ENCODE measurements around the gene CHID1.

CHID1 gene

GRCh38 chr11:910589-911030, at the start of gene CHID1:
Gene CHID1, minus strand, starts transcription at chr11:910810. Its CDS starts 5,994 bp downstream, at chr11:904816.
- Histone ChIP-seq H3K9ac (ENCODE audit: low read depth in 1 of 2, low read length in 2 of 2) (peak within 1 kb of the TSS; percentile 70 to 80), H3K27me3 (ENCODE audit: control insufficient read depth in 1 of 2, insufficient read depth in 2 of 2, low read length in 2 of 2) (no peaks in the 10 kb centered on the region), H3K4me1 (ENCODE audit: control insufficient read depth in 1 of 2, insufficient read depth in 2 of 2, low read length in 2 of 2) (peaks cover 0 to 18% of the 10 kb centered on the region in 2 donors), H3K9me3 (ENCODE audit: control insufficient read depth in 1 of 2, low read length in 2 of 2) (no peaks in the 10 kb centered on the region), H3K4me3 (ENCODE audit: low read depth in 1 of 2, low read length in 2 of 2) (peak within 1 kb of the TSS; percentile 78 to 85), H3K27ac (ENCODE audit: low read depth, low read length) (peak within 1 kb of the TSS; percentile 75), H3K36me3 (ENCODE audit: control insufficient read depth in 1 of 2, insufficient read depth in 2 of 2, low read length in 2 of 2) (peaks cover 0 to 7% of the 10 kb centered on the region in 2 donors)

DNA sequence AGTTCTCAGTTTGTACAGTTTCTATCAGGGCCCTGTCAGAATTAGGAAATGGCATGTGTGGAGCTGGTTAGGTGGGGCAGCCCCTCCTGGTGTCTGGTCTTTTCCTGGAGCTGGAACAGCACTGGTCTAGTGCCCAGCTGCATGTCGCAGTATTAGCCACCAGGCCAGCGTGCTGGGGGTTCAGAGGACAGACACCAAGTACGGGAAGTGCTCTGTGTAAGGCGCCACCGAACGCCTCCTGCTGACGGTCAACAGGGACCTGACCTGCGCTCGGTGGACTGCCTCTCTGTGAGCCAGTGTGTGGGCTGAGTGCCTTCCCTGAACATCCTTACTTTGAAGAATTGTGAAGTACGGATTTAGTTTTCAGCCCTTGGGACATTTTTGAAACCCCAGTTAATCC, 49.0 kb upstream of the CHID1 start:
- no peaks in the 10 kb centered on the region for H3K9me3 ChIP-seq (ENCODE audit: control insufficient read depth in 1 of 2, low read length in 2 of 2)
- no peaks in the 10 kb centered on the region for H3K27me3 ChIP-seq (ENCODE audit: control insufficient read depth in 1 of 2, insufficient read depth in 2 of 2, low read length in 2 of 2)
- no peak overlapping the region for H3K4me3 ChIP-seq (ENCODE audit: low read depth in 1 of 2, low read length in 2 of 2)
- peaks cover 14% of the 10 kb centered on the region in 2 donors for H3K4me1 ChIP-seq (ENCODE audit: control insufficient read depth in 1 of 2, insufficient read depth in 2 of 2, low read length in 2 of 2)
- no peak overlapping the region for H3K27ac ChIP-seq (ENCODE audit: low read depth, low read length)
- H3K9ac ChIP-seq (ENCODE audit: low read depth in 1 of 2, low read length in 2 of 2), result no peak overlapping the region
- peaks cover 10 to 39% of the 10 kb centered on the region in 2 donors for H3K36me3 ChIP-seq (ENCODE audit: control insufficient read depth in 1 of 2, insufficient read depth in 2 of 2, low read length in 2 of 2)

- Histone ChIP-seq H3K4me3 (ENCODE audit: low read depth in 1 of 2, low read length in 2 of 2) (no peak overlapping the region), H3K27me3 (ENCODE audit: control insufficient read depth in 1 of 2, insufficient read depth in 2 of 2, low read length in 2 of 2) (no peaks in the 10 kb centered on the region), H3K27ac (ENCODE audit: low read depth, low read length) (no peak overlapping the region), H3K4me1 (ENCODE audit: control insufficient read depth in 1 of 2, insufficient read depth in 2 of 2, low read length in 2 of 2) (peaks cover 16 to 20% of the 10 kb centered on the region in 2 donors), H3K9me3 (ENCODE audit: control insufficient read depth in 1 of 2, low read length in 2 of 2) (no peaks in the 10 kb centered on the region), H3K9ac (ENCODE audit: low read depth in 1 of 2, low read length in 2 of 2) (no peak overlapping the region), H3K36me3 (ENCODE audit: control insufficient read depth in 1 of 2, insufficient read depth in 2 of 2, low read length in 2 of 2) (peaks cover 10 to 33% of the 10 kb centered on the region in 2 donors)
Measured at GRCh38 chr11:959027-959426, 48.4 kb upstream of the CHID1 start.

- H3K9me3 ChIP-seq (ENCODE audit: control insufficient read depth in 1 of 2, low read length in 2 of 2), result no peaks in the 10 kb centered on the region
- peaks cover 7 to 23% of the 10 kb centered on the region in 2 donors for H3K36me3 ChIP-seq (ENCODE audit: control insufficient read depth in 1 of 2, insufficient read depth in 2 of 2, low read length in 2 of 2)
- no peak overlapping the region for H3K9ac ChIP-seq (ENCODE audit: low read depth in 1 of 2, low read length in 2 of 2)
Measured at GRCh38 chr11:958101-958500, 47.5 kb upstream of the CHID1 start.

DNA sequence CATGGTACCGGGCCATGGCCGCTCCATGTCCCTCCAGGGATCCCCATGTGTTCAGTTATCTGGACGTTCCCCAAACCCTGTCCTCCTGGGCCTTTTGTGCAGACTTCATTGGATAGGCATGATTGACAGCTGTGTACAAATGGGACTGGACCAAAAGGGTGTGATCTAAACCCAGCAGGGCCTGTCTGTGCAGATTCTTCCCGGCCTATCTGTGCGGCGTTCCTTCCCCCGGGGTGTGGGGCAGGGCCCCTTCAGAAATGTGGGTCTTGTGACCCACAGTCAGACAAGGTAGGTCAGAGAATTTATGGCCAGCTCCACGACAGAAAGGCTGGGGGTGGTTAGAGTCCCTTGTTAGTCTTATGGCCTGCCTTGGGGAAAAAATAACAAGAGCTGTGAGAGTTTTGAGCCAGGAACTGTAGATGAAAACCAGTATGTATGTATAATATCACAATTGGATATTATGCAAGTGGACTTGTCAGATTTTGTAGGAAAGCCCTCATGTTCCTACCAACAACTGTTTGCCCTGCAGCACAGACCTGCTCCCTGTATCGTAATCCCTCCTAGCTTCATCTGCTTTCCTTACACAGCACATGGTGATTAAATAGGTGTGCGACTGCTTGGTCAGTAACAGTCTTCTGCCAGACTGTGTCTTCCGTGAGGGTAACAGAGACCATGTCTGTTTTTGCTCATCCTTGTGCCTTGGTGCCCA, 46.8 kb upstream of the CHID1 start:
- no peak overlapping the region for H3K4me3 ChIP-seq (ENCODE audit: low read depth in 1 of 2, low read length in 2 of 2)
- H3K4me1 ChIP-seq (ENCODE audit: control insufficient read depth in 1 of 2, insufficient read depth in 2 of 2, low read length in 2 of 2), result peaks cover 29 to 30% of the 10 kb centered on the region in 2 donors
- H3K27me3 ChIP-seq (ENCODE audit: control insufficient read depth in 1 of 2, insufficient read depth in 2 of 2, low read length in 2 of 2), result no peaks in the 10 kb centered on the region
- H3K36me3 ChIP-seq (ENCODE audit: control insufficient read depth in 1 of 2, insufficient read depth in 2 of 2, low read length in 2 of 2), result peaks cover 7 to 19% of the 10 kb centered on the region in 2 donors
- H3K9ac ChIP-seq (ENCODE audit: low read depth in 1 of 2, low read length in 2 of 2), result no peak overlapping the region
- no peak overlapping the region for H3K27ac ChIP-seq (ENCODE audit: low read depth, low read length)
- no peaks in the 10 kb centered on the region for H3K9me3 ChIP-seq (ENCODE audit: control insufficient read depth in 1 of 2, low read length in 2 of 2)

More at GRCh38 chr11:958101-958500, 47.5 kb upstream of the CHID1 start:
- H3K4me1 ChIP-seq (ENCODE audit: control insufficient read depth in 1 of 2, insufficient read depth in 2 of 2, low read length in 2 of 2), result peaks cover 23 to 26% of the 10 kb centered on the region in 2 donors
- H3K27me3 ChIP-seq (ENCODE audit: control insufficient read depth in 1 of 2, insufficient read depth in 2 of 2, low read length in 2 of 2), result no peaks in the 10 kb centered on the region
- no peak overlapping the region for H3K27ac ChIP-seq (ENCODE audit: low read depth, low read length)
- no peak overlapping the region for H3K4me3 ChIP-seq (ENCODE audit: low read depth in 1 of 2, low read length in 2 of 2)

DNA sequence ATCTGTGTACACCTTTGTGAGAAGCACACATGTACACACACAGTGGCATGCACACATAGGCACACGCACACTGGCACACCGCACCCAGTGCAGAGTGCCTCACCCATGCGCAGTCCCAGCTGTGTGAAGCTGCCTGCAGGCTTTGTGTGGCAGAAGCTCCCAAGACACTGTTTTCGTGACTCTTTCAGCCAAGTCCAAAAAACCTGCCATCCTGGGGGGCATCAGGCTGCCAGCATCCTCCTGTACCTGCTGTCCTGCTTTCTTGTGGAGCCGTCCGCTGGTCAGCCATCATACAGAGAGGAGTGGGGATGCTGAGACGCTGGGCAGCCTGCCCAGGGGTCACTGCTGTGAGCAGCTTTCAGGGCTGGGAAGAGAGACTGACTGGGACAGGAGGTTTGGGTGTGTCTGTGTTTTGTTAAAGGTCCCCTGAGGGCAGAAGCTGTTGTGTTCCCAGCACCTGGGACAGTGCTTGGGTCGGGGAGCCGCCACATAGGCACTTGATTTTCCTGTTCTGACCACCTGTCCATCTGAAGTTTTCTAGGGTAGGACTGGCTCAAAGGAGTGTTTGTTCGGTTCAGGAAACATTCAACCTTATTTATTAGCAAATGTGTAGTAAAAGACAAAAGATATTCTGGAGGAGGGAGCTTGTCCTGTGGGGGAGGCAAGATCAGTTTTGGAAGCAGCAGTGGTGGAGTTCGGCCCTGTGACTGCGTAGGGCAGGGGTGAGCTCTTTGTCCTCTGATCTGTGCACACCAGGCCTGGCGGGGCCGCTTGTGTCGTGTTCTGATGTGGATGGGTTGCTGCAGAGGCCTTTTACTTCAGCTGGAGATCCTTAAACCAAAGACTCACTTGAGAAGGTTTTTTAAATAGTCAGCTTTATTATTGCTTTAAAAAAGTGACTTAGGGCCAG, 44.8 kb upstream of the CHID1 start:
- Histone ChIP-seq H3K9me3 (ENCODE audit: control insufficient read depth in 1 of 2, low read length in 2 of 2) (no peaks in the 10 kb centered on the region), H3K27me3 (ENCODE audit: control insufficient read depth in 1 of 2, insufficient read depth in 2 of 2, low read length in 2 of 2) (no peaks in the 10 kb centered on the region), H3K4me1 (ENCODE audit: control insufficient read depth in 1 of 2, insufficient read depth in 2 of 2, low read length in 2 of 2) (peaks cover 35 to 38% of the 10 kb centered on the region in 2 donors), H3K27ac (ENCODE audit: low read depth, low read length) (peak overlapping the region; percentile 6), H3K9ac (ENCODE audit: low read depth in 1 of 2, low read length in 2 of 2) (no peak overlapping the region), H3K36me3 (ENCODE audit: control insufficient read depth in 1 of 2, insufficient read depth in 2 of 2, low read length in 2 of 2) (peaks cover 7 to 16% of the 10 kb centered on the region in 2 donors), H3K4me3 (ENCODE audit: low read depth in 1 of 2, low read length in 2 of 2) (no peak overlapping the region)

DNA sequence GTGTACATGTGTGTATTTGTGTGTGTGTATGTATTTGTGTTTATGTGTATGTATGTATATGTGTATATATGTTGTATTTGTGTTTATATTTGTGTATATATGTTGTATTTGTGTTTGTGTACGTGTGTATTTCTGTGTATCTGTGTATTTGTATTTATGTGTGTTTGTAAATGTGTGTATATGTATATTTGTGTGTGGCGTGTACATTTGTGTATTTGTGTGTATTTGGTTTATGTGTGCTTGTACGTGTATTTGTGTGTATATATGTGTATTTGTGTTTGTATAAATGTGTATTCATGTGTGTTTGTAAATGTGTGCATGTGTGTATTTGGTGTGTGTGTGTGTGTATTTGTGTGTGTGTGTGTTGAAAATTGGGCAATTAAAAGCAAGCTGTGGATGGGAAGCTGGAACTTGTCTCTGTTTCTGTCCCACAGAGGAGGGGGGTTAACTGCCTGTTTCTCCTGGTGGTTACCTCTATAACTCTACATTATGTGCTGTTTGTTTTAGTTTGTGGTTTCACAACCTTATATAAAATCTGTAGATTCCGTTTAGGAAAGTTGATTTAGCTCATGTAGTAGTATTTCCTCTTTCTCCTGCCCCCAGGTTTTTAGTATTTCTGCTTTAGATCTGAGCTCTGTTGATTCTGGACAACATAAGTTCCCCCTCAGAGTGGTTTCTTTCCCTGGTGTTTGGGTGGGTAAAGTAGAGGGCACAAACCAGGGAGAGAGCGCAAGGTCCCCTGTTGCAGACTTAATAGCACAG, 44.0 kb upstream of the CHID1 start:
- Histone ChIP-seq H3K9ac (ENCODE audit: low read depth in 1 of 2, low read length in 2 of 2) (no peak overlapping the region), H3K36me3 (ENCODE audit: control insufficient read depth in 1 of 2, insufficient read depth in 2 of 2, low read length in 2 of 2) (peaks cover 5 to 9% of the 10 kb centered on the region in 2 donors), H3K9me3 (ENCODE audit: control insufficient read depth in 1 of 2, low read length in 2 of 2) (peaks cover 0 to 5% of the 10 kb centered on the region in 2 donors), H3K27me3 (ENCODE audit: control insufficient read depth in 1 of 2, insufficient read depth in 2 of 2, low read length in 2 of 2) (no peaks in the 10 kb centered on the region), H3K27ac (ENCODE audit: low read depth, low read length) (no peak overlapping the region), H3K4me3 (ENCODE audit: low read depth in 1 of 2, low read length in 2 of 2) (no peak overlapping the region), H3K4me1 (ENCODE audit: control insufficient read depth in 1 of 2, insufficient read depth in 2 of 2, low read length in 2 of 2) (peaks cover 35 to 38% of the 10 kb centered on the region in 2 donors)

DNA sequence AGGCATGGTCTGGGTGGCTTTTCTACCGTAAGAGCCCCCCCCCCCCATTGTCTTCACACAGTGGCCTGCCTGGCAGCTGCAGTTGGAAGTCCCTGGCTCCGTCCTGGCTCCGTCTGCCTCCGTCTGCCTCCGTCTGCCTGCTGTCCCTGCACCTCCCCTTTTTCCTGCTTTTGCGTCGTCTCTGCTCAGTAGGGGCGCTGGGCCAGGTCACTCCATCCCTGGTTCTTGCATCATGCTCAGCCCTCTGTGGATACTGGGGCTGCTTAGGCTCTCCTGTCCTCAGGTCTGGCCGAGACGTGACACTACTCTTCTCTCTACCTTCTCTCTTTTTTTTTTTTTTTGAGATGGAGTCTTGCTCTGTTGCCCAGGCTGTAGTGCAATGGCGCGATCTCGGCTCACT, 42.9 kb upstream of the CHID1 start:
- Histone ChIP-seq H3K4me3 (ENCODE audit: low read depth in 1 of 2, low read length in 2 of 2) (no peak overlapping the region), H3K36me3 (ENCODE audit: control insufficient read depth in 1 of 2, insufficient read depth in 2 of 2, low read length in 2 of 2) (peaks cover 3 to 7% of the 10 kb centered on the region in 2 donors), H3K4me1 (ENCODE audit: control insufficient read depth in 1 of 2, insufficient read depth in 2 of 2, low read length in 2 of 2) (peaks cover 35 to 38% of the 10 kb centered on the region in 2 donors), H3K9ac (ENCODE audit: low read depth in 1 of 2, low read length in 2 of 2) (no peak overlapping the region), H3K27me3 (ENCODE audit: control insufficient read depth in 1 of 2, insufficient read depth in 2 of 2, low read length in 2 of 2) (no peaks in the 10 kb centered on the region), H3K27ac (ENCODE audit: low read depth, low read length) (no peak overlapping the region), H3K9me3 (ENCODE audit: control insufficient read depth in 1 of 2, low read length in 2 of 2) (peaks cover 0 to 5% of the 10 kb centered on the region in 2 donors)

DNA sequence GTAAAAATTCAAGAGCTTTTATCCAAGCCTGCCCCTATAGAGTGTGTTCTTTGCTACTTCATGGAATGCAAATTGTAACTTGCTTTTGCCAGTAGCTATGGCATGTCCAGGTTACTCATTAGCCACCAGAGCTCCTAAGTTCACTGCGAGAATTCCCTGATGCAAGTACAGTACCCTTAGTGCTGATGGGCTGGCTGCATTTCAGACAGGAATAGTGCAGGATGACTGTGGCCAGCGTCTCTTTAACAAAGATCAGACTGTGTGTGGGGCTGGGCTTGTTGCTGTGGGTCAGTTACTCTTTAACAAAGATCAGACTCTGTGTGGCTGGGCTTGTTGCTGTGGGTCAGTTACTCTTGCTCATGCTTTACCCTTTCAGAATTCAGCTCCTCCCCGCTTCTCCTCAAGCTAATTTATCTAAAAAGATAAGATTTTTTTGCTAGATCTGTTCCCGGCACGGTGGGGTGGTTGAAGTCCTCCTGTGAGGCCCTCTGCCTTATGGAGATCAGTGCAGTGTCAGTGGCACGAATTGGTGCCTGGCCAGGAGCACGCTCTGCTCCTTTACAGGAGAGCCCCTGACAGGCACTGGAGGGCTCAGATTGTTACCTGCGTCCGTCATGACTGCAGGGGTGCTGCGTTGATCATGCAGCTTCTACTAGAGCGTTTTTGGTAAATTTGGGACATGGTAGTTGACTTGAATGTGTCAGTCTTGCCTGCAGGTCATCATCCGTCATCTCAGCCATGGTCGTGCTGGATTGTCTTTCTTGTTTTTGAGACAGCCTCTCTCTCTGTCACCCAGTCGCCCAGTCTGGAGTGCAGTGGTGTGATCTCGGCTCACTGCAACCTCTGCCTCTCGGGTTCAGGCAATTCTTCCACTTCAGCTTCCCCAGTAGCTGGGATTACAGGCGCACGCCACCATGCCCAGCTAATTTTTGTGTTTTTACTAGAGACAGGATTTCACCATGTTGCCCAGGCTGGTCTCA, 42.1 kb upstream of the CHID1 start:
- Histone ChIP-seq H3K36me3 (ENCODE audit: control insufficient read depth in 1 of 2, insufficient read depth in 2 of 2, low read length in 2 of 2) (peaks cover 3 to 7% of the 10 kb centered on the region in 2 donors), H3K9ac (ENCODE audit: low read depth in 1 of 2, low read length in 2 of 2) (peak overlapping the region; percentile 31 to 60), H3K4me3 (ENCODE audit: low read depth in 1 of 2, low read length in 2 of 2) (peak overlapping the region; percentile 51 to 52), H3K27ac (ENCODE audit: low read depth, low read length) (peak overlapping the region; percentile 60), H3K9me3 (ENCODE audit: control insufficient read depth in 1 of 2, low read length in 2 of 2) (peaks cover 0 to 5% of the 10 kb centered on the region in 2 donors), H3K27me3 (ENCODE audit: control insufficient read depth in 1 of 2, insufficient read depth in 2 of 2, low read length in 2 of 2) (no peaks in the 10 kb centered on the region), H3K4me1 (ENCODE audit: control insufficient read depth in 1 of 2, insufficient read depth in 2 of 2, low read length in 2 of 2) (peaks cover 35 to 38% of the 10 kb centered on the region in 2 donors)

All from duodenal mucosa (tissue), 2 donors.